ENCODE measurements around the gene XXYLT1.
A peak's percentile ranks its signal among the peaks of the same experiment; 100 is the strongest.

XXYLT1 gene

GRCh38 chr3:195226445-195226844 lies 44.5 kb downstream of the XXYLT1 start:
- TF ChIP-seq, protein P1, sequence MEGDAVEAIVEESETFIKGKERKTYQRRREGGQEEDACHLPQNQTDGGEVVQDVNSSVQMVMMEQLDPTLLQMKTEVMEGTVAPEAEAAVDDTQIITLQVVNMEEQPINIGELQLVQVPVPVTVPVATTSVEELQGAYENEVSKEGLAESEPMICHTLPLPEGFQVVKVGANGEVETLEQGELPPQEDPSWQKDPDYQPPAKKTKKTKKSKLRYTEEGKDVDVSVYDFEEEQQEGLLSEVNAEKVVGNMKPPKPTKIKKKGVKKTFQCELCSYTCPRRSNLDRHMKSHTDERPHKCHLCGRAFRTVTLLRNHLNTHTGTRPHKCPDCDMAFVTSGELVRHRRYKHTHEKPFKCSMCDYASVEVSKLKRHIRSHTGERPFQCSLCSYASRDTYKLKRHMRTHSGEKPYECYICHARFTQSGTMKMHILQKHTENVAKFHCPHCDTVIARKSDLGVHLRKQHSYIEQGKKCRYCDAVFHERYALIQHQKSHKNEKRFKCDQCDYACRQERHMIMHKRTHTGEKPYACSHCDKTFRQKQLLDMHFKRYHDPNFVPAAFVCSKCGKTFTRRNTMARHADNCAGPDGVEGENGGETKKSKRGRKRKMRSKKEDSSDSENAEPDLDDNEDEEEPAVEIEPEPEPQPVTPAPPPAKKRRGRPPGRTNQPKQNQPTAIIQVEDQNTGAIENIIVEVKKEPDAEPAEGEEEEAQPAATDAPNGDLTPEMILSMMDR (IDR thresholded peaks at IDR 0.05; ENCODE audit: low read depth, low read length), result no peak
- no peak for DNase-seq (ENCODE audit: low read depth in 2 of 2)
- no peak overlapping the region for H3K4me3 ChIP-seq (replicated peaks in 1 of 2; ENCODE audit: low read depth in 2 of 2, low read length in 2 of 2)

DNA sequence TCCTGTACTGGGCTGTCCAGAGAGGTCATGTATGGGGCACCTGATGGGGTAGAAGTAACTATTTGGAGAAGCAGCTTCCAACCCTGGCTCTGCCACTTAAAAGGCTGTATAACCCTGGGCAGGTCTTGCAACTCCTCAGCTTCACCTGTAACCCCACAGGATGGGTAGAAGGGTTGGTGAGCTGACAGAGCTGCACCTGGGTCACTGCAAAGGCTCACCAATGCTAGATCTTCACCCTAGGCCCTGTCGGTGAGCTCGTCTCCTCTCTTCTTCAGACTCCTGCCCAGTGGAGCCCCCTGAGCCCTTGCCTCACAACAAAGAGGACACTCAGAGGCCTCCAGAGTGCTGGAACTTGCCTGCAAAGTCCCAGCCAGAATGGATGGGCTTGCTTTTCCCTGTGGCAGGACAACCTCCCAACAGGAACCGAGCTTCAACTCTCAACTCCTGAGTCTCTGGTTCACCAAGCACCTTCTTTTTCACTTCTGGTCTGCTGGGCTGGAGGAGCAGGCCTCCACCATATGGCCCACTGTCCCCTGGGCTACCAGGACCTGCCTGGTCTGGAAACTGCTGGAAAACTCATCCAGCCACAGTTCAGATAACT lies 45.9 kb downstream of the XXYLT1 start:
- no peak overlapping the region for H3K4me3 ChIP-seq (replicated peaks in 1 of 2; ENCODE audit: low read depth in 2 of 2, low read length in 2 of 2)
- no peak for DNase-seq (ENCODE audit: low read depth in 2 of 2)
- TF ChIP-seq, protein P1 (IDR thresholded peaks at IDR 0.05; ENCODE audit: low read depth, low read length), result no peak

DNA sequence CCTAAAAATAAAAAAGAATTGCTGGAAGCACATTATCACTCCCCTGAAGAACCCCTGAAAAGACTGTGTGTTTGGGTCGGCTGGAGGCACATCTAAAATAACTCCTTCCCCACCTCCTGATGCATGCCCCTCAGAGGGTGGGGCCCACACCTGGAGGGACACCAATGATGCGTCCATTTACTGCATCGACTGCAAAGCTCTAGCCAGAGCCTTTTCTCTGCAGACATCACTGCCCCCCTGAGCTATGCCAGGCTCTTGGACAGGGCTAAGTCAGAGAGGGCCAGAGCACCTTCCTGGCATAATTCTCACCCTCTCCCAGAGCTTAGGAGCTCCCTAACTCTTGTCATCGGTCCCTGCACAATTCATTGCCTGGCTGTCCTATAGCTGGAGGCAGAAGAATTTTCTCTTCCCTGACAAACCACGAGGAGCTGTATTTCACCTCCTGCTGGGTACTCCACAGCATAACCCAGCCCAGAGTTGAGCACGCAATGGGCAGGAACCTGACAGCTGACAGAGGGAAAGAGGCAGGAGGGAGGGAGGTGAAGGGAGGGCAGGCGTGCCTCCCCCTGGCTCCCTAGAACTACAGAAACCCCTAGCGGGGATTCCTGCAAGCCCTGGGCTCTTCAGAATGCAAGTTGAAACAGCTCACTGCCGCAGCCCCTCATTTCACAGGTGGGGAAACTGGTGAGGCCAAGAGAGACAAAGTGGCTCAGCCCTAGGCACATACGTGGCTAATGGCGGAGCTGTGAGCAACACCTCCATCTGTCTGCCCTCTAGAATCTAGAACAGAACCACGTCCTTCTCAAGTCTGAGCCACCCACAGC lies 46.6 kb downstream of the XXYLT1 start:
- no peak overlapping the region for H3K4me3 ChIP-seq (replicated peaks in 1 of 2; ENCODE audit: low read depth in 2 of 2, low read length in 2 of 2)
- TF ChIP-seq, protein P1 (IDR thresholded peaks at IDR 0.05; ENCODE audit: low read depth, low read length), result no peak
- DNase-seq (ENCODE audit: low read depth in 2 of 2), result no peak

GRCh38 chr3:195221876-195222617 lies 48.9 kb downstream of the XXYLT1 start:
- DNase-seq (ENCODE audit: low read depth in 2 of 2), result no peak
- H3K4me3 ChIP-seq (replicated peaks in 1 of 2; ENCODE audit: low read depth in 2 of 2, low read length in 2 of 2), result no peak overlapping the region
- TF ChIP-seq, protein P1 (IDR thresholded peaks at IDR 0.05; ENCODE audit: low read depth, low read length), result no peak

- no peak overlapping the region for H3K4me3 ChIP-seq (replicated peaks in 1 of 2; ENCODE audit: low read depth in 2 of 2, low read length in 2 of 2)
- TF ChIP-seq, protein P1 (IDR thresholded peaks at IDR 0.05; ENCODE audit: low read depth, low read length), result no peak
- DNase-seq (ENCODE audit: low read depth in 2 of 2), result peak in 1 of 2 donors; percentile 80
Measured at GRCh38 chr3:195221015-195221853, 49.7 kb downstream of the XXYLT1 start.

All from cardiac fibroblast (primary cell).